GM21786 (cell line): Measurements from ENCODE around the gene DNAH8.

Source experiments
- ATAC-seq: cut with Tn5 transposase; IDR thresholded peaks from one replicate; pipeline ENCODE4 v1.9.1; 2021; ENCODE audit not compliant: unreplicated experiment

The DNAH8 gene

DNA sequence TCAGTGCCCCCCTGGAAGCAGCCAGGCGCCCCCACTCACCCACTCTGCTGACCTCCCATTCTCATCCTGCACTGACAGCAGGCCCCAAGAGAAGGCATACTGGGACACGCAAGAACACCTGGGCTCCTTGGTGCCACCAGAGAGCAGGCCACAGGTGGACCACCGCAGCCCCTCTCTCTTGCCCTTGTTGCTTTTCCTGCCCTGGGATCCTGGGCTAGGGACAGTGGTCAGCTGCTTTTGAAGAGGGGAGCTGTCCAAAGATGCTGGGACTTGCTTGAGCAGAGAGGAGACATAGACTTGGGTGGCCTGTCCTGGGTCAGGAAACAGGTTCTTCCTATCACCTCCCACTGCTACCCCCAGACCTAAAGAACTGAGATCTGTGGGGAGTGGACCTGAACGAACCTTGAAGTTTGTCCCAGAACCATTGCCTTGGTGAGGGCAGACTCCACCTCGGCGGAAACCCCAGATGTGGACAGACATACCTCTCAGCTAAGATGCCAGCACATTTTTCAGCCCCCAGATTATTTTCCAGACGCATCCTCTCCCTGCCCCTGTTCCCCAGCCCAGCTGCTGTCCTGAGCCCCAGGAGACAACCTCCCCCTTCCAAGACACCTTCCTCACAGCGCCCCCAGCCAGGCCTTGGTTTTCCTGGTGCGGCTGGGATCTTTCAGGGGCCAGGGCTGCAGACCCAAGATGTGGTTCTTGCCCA is 334.6 kb downstream of the DNAH8 start:
- no peak for ATAC-seq

DNA sequence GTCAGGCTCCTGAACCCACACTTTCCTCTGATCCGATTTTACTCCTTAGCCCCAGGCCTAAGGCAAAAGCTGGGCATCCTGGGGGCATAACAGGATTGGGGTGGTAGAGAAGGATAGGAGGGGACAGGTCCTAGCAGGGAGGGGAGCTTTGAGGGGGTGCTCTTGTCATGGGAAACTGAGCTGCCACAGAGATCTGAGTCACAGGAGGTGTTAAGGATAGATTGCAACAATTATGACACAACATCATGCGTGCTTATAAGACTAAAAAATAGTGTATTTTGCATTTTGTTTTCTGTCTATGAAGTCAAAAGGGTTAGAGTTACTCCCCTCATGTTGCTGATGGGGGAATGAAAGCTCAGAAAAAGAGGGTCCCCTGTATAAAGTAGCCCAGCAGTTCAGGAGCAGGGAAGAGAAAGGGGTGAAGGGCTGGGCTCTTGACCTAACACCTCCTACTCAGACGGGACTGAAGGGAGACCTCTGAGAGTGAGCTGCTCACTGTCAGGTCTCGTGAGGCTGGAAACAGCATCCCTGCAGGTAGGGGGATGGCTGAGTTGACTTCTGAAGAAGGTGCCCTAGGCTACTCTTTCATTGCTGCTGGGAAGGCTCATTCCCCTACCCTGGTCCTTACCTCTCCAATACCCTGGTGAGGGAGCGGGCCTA is 335.5 kb downstream of the DNAH8 start:
- ATAC-seq: no peak

DNA sequence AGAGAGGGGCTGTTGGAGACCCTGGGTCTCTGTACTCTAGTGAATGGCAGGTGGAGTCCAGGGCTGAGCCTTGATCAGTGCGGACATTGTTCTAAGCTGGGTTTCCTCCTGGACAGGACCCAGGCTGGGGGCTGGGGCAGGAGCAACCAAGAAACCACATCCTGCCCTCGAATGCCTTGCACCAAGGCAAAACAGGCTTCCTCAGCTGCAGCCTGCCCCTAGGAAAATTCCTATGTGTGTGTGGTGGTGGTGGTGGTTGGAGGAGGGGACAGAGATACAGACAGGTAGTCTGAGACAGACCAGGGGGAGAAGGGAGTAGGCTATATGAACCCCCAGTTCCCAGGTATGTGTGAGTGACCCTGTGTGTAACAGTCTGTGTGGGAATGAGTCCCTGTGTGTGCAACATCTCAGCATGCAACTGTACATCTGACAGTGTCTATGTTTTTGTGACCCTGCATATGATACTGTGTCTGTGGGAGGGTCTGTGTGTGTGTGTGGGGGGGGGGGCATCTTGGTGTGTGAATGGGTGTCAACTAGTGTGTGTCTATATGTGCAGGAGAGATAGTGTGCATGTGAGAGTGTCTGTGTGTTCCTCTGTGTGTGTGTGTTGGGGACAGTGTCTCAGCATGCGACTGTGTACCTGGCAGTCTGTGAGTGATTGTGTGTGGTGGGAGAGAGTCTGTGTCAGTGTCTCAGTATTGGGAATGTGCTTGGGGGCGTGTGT is 336.4 kb downstream of the DNAH8 start:
- no peak for ATAC-seq

DNA sequence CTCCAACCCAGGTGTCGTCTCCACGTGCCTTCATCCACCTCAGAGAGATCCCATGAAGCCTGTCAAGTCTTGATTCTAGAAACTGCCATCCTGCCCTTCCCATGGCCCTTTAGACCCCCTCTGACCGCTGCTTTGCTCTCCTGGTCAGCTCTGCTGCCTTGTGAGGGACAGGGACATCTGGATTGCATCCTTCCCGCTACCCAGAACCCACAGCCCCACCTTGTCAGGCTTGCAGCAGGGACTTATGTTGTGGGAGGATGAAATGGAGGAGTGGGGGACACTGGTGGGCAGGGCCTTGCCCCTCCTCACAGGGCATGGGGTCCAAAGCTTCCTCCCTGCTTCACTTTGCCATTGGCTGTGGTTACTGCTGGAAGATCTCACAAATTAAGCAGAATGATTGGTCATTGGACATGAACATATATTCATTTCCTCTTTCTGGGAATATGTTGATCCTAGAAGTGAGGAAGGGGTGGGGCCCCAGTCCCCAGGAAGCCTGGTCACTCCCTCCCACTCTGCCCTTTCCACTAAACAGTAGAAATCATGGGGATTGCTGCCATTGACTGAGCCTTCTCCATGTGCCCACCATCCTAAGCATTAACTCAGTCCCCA is 338.0 kb downstream of the DNAH8 start:
- no peak for ATAC-seq

DNA sequence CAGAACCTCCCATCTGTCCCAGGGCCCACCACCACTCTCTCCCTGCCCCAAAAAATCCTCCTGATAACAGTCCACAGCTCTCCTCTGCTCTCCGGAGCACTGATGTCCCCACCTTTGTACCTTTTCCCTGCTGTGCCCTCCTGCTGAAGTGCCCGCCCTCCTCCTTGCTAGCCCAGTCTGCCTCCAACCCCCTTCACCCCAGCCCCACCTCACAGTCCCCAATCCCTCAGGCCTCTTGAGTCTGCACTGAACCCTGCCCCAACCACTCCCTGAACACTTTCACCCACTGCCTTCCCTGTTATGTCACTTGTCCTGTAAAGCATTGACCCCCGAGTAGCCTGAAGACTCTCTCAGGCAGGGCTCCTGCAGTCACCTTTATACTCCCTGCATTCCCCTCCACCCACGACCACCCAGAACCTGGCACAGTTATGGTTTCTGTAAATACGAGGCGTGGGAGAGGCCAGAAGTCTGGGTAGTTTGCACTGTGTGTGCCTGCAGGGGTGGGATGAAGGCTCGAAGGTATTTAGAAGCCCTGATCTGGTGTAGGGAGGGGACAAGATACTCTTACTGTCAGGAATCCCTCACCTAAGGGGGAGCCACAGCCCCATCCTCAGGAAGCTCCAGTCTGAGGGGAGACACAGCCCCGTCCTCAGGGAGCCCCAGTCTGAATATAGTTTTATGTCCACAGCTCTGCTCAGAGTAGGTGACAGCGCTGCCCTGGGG is 338.9 kb downstream of the DNAH8 start:
- no peak for ATAC-seq

DNA sequence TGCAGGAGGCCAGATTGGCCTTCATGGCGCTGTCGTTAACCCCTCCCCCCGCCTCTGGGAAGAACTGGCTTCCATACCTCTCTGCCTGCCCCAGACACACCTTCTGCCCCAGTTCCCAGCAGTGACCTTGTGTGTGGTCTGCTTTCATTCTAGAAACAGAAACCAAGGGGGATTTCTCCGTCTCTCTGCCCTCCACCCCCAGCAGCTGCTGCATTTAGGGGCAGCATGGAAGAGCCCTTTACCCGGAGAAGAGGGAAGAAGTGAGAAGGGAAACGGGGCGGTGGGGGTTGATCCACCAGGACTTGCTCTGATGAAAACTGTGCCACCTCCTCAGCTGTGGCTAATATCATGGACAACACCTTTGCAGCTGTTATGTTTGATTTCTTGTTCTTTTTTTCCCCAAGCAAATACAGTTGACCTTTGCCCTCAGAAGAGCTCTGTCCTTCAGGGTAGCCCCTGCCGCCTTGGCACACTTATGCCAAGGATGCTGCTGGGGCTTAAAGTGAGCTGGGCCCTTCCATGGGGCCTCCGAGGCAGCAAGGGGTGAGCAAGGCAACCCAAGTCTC is 339.5 kb downstream of the DNAH8 start:
- ATAC-seq: no peak

DNA sequence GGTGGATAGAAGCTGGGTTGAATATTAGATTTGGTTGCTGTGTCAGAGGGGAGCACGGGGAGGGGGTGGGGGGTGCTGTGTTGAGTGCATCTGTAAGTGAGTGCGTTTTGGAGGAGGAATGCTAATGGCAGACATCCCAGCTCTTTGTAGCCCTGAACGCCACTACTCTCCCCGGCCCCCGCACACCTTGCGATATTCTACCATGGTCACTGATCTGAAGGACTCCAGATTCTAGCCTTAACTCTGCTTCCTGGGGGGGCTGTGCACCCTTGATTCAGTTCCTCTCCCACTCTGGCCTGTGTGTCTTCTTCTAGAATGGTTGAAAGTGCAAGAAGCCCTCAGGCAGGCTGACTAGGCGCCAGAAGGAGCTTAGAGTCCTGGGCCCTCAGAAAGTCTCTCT is 340.6 kb downstream of the DNAH8 start:
- no peak for ATAC-seq

DNA sequence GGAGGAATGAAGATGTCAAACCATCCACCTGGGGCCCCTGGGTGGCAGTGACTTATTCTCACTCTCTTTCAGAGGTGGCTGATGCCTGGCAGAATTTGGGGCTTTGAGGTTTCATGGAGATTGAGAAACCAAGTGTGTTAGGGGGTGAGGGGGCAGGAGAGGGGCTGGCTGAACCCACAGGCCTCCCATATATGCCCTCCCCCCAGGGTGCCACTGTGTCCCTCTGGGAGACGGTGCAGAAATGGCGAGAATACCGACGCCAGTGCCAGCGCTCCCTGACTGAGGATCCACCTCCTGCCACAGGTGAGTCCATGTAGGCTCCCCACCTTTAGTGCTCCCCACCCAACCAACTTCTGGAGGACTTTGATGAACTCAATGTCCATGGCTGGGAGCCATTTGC is 341.1 kb downstream of the DNAH8 start:
- no peak for ATAC-seq

DNA sequence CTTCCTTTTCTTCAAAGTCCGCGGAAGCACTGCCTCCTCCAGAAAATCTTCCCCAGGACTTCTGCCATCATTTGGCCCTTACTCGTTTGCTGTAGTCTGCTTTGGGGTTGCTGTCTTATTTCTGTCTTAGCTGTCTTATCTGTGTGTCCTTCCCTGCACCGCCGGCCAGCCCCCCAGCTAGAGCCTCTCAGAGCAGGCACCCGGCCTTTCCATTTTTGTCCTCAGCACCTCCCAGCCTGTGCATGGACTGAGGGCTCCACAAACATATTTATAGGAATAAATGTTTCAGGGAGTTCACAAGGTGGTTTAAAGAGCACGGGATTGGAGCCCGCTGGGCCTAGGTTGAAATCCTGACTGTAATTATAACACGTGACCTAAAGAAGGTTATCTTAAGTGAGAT is 341.6 kb downstream of the DNAH8 start:
- no peak for ATAC-seq

DNA sequence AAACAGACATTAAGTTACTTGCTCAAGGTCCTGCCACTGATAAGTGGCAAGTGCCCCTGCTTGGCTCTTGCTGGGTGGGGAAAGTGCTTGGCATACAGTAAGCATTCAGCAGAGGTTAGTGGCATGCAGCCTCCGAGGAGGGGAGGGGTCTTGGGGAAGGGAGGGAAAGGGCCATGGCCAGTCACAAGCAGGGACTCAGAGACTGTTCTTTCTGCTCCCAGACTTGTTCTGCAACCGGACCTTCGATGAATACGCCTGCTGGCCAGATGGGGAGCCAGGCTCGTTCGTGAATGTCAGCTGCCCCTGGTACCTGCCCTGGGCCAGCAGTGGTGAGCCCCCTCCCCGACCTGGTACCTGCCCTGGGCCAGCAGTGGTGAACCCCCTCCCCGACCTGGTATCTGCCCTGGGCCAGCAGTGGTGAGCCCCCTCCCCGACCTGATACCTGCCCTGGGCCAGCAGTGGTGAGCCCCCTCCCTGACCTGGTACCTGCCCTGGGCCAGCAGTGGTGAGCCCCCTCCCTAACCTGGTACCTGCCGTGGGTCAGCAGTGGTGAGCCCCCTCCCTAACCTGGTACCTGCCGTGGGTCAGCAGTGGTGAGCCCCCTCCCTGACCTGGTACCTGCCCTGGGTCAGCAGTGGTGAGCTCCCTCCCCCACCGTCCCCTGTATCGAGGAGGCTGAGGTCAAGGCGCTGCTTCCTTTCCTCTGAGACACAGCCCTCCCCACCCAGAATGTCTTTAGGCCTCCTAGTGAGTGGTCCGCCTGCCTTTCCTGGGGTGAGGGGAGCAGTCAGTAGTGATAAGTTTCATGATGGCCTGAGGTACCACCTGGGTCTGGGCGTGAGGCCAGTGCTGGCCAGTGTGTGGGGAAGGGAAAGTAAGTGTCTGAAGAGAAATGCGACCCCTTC is 342.4 kb downstream of the DNAH8 start:
- ATAC-seq: no peak

DNA sequence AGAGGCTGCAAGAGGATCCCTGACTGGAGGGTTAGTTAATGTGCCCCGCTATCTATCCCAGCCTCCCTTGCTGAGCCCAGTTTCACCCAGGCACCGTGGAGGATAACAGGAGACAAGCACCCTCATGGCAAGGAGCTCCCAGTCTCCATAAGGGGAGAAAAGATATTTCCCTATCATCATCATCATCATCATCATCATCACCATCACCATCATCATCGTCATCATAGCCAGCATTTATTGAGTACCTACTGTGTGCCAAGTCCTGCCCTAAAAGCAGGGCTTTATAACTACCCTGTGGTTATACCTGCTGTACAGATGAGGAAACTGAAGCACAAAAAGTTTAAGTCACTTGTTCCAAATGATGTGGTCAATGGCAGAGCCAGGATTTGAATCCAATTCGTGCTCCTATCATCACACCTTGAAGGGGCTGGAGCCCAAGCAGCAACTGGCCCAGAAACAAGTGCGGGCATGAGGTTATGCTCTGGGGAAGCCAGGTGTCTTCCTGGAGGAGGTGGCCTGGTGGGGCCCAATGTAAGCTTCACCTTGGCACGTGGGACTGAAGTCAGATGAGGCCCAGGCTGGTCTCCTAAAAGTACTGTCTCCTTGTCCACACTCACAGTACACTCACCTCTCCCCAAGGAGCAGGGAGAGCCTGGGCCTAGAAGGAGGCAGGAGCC is 343.5 kb downstream of the DNAH8 start:
- no peak for ATAC-seq

DNA sequence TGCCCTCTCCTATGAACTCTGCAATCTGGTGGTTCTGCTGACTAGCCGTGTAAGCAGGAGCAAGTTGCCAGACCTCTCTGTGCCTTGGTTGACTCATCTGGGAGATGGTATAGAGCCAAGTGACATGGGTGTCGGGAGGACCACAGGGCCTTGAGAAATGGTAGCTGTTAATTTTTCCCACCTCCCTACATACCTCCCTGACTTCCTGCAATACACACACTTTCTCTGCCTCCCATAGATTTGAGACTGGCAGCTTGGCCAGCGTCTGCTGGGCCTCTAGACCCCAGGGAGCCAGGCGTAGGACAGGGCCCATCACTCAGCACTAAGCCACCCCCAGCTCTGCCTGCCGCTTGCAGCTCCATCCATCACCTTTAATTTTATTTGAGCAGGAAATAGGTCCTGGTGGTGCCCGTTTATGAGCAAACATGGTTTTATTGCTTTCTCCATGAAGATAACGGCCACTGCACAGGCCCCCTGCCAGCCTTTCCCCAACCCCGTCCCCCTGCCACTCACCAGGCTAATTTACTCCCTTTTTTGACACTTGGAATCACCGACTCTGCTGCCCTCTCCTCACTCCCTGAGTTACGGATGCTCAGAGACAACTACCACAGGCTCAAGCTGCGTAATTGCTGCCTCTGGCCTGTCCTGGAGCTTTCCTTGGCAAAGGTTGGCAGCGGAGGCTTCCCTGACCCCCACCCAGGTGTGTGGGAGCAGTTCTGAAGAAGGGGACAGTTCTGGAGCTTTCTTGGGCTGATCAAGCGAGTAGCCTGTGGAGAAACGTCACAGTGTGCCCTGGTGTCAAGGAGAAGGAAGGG is 344.6 kb downstream of the DNAH8 start:
- ATAC-seq: no peak

DNA sequence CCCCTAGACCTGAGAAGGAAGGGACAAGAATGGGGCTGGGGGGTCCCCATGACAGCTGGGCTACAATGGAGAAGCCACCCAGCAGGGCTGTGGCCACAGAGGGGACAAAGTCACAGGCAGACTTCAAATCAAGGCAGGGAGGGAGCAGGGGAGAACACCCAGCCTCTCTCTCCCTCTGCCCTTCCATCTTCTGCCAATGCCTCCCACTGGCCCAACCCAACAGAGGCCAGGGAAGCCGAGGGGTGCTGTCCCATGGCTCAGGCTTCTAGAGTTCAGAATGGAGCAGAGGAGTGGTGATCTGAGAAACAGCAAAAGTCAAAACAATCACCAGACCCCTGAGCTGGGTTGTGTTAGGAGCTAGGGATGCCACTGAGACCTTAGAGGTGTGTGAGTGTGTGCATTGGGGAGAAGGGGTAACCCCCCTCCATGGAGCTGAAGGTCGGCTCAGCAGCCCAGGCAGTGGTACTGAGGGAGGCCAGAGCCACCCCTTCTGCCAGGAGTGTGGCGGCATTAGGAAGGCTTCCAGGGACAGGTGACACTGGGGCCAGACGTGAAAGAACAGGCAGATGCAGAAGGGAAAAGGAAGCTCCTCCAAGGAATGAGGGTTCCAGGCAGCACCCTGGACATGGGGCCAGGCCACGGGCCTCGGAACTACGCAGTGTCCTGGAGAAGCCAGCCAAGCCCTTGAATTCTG is 345.5 kb downstream of the DNAH8 start:
- ATAC-seq: no peak

DNA sequence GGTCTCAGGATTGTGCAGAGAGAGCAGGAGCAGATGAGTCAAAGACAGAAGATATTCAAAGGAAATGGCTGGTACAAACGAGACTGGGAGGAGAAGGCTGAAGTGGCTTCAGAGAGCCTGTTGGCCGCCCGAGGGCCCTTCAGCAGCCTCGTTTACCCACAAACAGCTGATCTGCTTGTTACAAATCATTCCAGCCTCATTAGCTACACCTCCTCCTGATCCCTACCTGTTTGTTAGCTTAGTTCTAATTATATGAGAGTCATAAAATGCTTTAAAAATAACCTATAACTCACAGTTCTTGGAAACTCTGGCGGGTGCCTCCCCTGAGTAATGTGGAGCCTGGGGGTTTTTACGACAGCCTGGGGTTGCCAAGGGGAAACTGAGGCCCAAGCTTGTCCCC is 346.1 kb downstream of the DNAH8 start:
- no peak for ATAC-seq

DNA sequence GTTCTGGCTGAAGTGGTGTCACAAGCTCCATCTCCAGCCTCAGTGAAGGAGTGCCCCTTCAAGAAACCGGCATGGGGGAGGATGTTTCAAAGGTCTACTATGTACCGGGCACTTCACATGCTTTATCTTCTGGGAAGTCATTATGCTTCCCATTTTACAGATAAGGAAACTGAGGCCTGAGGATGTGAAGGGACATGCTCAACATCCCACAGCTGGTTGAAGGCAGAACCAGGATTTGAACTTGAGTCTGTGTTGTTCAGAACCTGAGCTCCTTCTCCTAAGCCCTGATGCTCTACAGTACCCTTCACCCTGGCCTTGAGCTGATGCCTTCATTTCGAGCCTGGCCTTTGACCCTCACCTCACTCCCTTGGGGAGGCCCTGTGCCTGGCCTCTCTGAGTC is 346.5 kb downstream of the DNAH8 start:
- no peak for ATAC-seq

DNA sequence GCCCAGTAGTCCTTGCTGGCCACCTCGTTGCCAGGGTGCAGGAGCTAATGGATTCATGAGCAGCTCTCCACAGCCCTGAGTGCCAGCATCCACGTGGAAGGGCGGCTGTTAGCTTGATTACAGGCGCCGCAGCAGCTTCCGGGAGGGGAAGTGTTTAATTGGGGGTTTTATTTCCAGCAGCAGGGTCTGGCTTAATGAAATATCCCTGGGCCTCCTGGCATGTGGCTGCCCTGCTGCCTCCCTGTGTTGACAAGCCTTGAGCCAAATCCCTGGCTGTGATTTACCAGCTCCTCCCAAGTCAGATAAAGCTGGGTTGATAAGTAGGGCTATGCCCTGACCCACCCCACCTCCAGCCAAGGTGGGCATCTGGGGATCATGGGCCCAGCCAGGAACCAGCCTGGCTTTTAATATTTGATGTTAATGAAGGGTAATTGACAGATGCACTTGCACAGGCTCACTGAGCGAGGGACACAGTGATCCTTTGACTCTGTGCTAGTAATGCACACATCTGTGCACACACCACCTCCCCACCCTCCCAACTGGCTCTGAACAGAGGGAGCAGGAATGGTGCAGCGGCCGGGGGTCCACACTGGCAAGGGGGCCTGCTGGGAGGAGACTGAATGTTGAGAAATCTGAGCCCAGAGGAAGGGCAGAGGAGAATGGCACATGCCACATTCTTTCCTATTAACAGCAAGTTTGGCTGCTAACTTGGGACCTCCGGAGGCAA is 347.1 kb downstream of the DNAH8 start:
- no peak for ATAC-seq

DNA sequence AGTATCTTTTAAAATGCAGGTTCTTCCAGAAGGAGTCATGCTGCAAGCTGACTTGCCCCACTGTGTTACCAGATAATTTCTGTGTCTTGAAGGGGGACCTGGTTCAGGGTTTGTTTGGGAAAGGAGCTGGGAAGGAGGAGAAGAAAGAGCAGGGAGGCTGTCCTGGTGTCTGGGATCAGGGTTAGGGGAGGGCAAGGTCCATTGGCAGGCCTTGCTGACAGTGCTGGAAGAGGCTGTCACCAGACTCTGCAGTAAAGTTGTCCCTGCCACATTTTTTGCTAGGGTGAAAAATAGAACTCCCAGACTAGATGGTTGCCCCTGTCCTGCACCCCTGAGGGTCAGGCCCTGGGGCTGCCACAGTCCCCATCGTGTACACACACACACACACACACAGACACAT is 348.4 kb downstream of the DNAH8 start:
- no peak for ATAC-seq
